Measurements from ENCODE around the gene CECR2.

GRCh38 chr22:17576470-17576869 lies 207.2 kb downstream of the CECR2 start:
- TF ChIP-seq NFRKB (IDR thresholded peaks at IDR 0.05) (no peak), L3MBTL2 (conservative IDR thresholded peaks at IDR 0.05) (no peak), SP1 (IDR thresholded peaks at IDR 0.05) (no peak), FOXK2 (IDR thresholded peaks at IDR 0.05) (no peak), SUZ12 (IDR thresholded peaks at IDR 0.05) (no peak), TARDBP (IDR thresholded peaks at IDR 0.05) (no peak), FOXM1 (IDR thresholded peaks at IDR 0.05; ENCODE audit: borderline replicate concordance) (no peak), FOXA1 (IDR thresholded peaks at IDR 0.05) (no peak)
- TF ChIP-seq, protein P1, sequence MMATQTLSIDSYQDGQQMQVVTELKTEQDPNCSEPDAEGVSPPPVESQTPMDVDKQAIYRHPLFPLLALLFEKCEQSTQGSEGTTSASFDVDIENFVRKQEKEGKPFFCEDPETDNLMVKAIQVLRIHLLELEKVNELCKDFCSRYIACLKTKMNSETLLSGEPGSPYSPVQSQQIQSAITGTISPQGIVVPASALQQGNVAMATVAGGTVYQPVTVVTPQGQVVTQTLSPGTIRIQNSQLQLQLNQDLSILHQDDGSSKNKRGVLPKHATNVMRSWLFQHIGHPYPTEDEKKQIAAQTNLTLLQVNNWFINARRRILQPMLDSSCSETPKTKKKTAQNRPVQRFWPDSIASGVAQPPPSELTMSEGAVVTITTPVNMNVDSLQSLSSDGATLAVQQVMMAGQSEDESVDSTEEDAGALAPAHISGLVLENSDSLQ (IDR thresholded peaks at IDR 0.05): no peak
